GM12878 (cell line): ENCODE data around the gene COX6B2. TPM values are rescaled to one million over a fixed set of nuclear protein-coding genes. Genes with fewer than 3 reads are reported as not detected.

ENCODE experiments used
- polyA plus RNA-seq, 11 experiments: library from polyadenylated mRNA; depleted of rRNA in 4 of 11; unstranded in 6 of 11; stranded (reverse) in 5 of 11; fragments of >200 nt; fragmentation: Nextera tagmentation in 4 of 11; fragmentation: Illumina TruSeq in 1 of 11; extraction: Ambion mirVana in 4 of 11; extraction: Trizol in 1 of 11; gene quantifications; 1 replicate in 1 of 11; 2 replicates in 10 of 11; pipeline versions ENCODE4 v1.2.1 to v1.2.3, GENCODE V29; 2011 to 2016; ENCODE audit warnings: inconsistent platforms in 2 of 11, missing spikeins in 2 of 11, low read depth in 1 of 11
- total RNA-seq, 4 experiments: library from RNA; depleted of rRNA in 3 of 4; stranded (reverse); fragments of >200 nt in 3 of 4; fragmentation: Illumina TruSeq in 1 of 4; extraction: Trizol in 1 of 4; gene quantifications; 2 replicates each; pipeline versions ENCODE4 v1.2.1 to v1.2.3, GENCODE V29; 2013 to 2021

Gene COX6B2
- total and polyA plus RNA-seq, 10 of the 15 experiments (the other 5 are each of a cell fraction or from before 2014, with no cell fraction given), result 0.05 to 0.08 (median 0.07) TPM; not detected in 6

Other genes starting within 250 kb of the COX6B2 start
Only the 7 nearest of the 29 such genes appear.
- not detected in 2 replicates for gene TMEM150B, start 29.4 kb downstream of the COX6B2 start, total RNA-seq (2014; rRNA removed)
- gene TMEM150B, start 29.4 kb downstream of the COX6B2 start, total RNA-seq (2014; rRNA removed; fragmentation: Illumina TruSeq; extraction: Trizol), result not detected in 2 replicates
- gene TMEM150B, start 29.4 kb downstream of the COX6B2 start, total RNA-seq (2021), result 0.23 TPM in 1 of 2 replicates, not detected in the other
- gene TMEM150B, start 29.4 kb downstream of the COX6B2 start, polyA plus RNA-seq (2011; rRNA removed), result not detected in 2 replicates
- gene TMEM150B, start 29.4 kb downstream of the COX6B2 start, polyA plus RNA-seq (2014; fragmentation: Illumina TruSeq; extraction: Trizol), result not detected in 2 replicates
- not detected for gene TMEM150B, start 29.4 kb downstream of the COX6B2 start, polyA plus RNA-seq (2014; fragmentation: Nextera tagmentation; extraction: Ambion mirVana)
- 0.09 TPM in 1 of 2 replicates, not detected in the other for gene TMEM150B, start 29.4 kb downstream of the COX6B2 start, polyA plus RNA-seq (2014; rRNA removed)
- gene TMEM150B, start 29.4 kb downstream of the COX6B2 start, polyA plus RNA-seq (2016; fragmentation: Nextera tagmentation; extraction: Ambion mirVana), result under 1 TPM; 0.16 to 0.19 TPM
- gene KMT5C, start 14.8 kb downstream of the COX6B2 start, total RNA-seq (2014; rRNA removed), result 6.8 and 7.7 TPM in 2 replicates
- 2.4 and 3.7 TPM in 2 replicates for gene KMT5C, start 14.8 kb downstream of the COX6B2 start, total RNA-seq (2014; rRNA removed; fragmentation: Illumina TruSeq; extraction: Trizol)
- gene KMT5C, start 14.8 kb downstream of the COX6B2 start, total RNA-seq (2021), result 13.2 and 15.8 TPM in 2 replicates
- 5.7 and 9.3 TPM in 2 replicates for gene KMT5C, start 14.8 kb downstream of the COX6B2 start, polyA plus RNA-seq (2011; rRNA removed)
- 1.3 and 2.3 TPM in 2 replicates for gene KMT5C, start 14.8 kb downstream of the COX6B2 start, polyA plus RNA-seq (2014; fragmentation: Illumina TruSeq; extraction: Trizol)
- gene KMT5C, start 14.8 kb downstream of the COX6B2 start, polyA plus RNA-seq (2014; fragmentation: Nextera tagmentation; extraction: Ambion mirVana), result under 1 TPM in 1 of 2 experiments, not detected in 1; 0.20 TPM
- gene KMT5C, start 14.8 kb downstream of the COX6B2 start, polyA plus RNA-seq (2014; rRNA removed), result 10.5 and 11.9 TPM in 2 replicates
- gene KMT5C, start 14.8 kb downstream of the COX6B2 start, polyA plus RNA-seq (2016; fragmentation: Nextera tagmentation; extraction: Ambion mirVana), result 1 to 10 TPM; 4.1 to 4.3 TPM
- not detected in 2 replicates for gene GARIN5B, start 8.5 kb upstream of the COX6B2 start, total RNA-seq (2014; rRNA removed)
- not detected in 2 replicates for gene GARIN5B, start 8.5 kb upstream of the COX6B2 start, total RNA-seq (2014; rRNA removed; fragmentation: Illumina TruSeq; extraction: Trizol)
- gene GARIN5B, start 8.5 kb upstream of the COX6B2 start, total RNA-seq (2021), result not detected in 2 replicates
- gene GARIN5B, start 8.5 kb upstream of the COX6B2 start, polyA plus RNA-seq (2011; rRNA removed), result not detected in 2 replicates
- not detected in 2 replicates for gene GARIN5B, start 8.5 kb upstream of the COX6B2 start, polyA plus RNA-seq (2014; fragmentation: Illumina TruSeq; extraction: Trizol)
- gene GARIN5B, start 8.5 kb upstream of the COX6B2 start, polyA plus RNA-seq (2014; fragmentation: Nextera tagmentation; extraction: Ambion mirVana), result not detected
- gene GARIN5B, start 8.5 kb upstream of the COX6B2 start, polyA plus RNA-seq (2014; rRNA removed), result 0.18 TPM in 1 of 2 replicates, not detected in the other
- not detected for gene GARIN5B, start 8.5 kb upstream of the COX6B2 start, polyA plus RNA-seq (2016; fragmentation: Nextera tagmentation; extraction: Ambion mirVana)
- not detected in 2 replicates for gene IL11, start 15.7 kb upstream of the COX6B2 start, total RNA-seq (2014; rRNA removed)
- not detected in 2 replicates for gene IL11, start 15.7 kb upstream of the COX6B2 start, total RNA-seq (2014; rRNA removed; fragmentation: Illumina TruSeq; extraction: Trizol)
- gene IL11, start 15.7 kb upstream of the COX6B2 start, total RNA-seq (2021), result 0.15 TPM in 1 of 2 replicates, not detected in the other
- not detected in 2 replicates for gene IL11, start 15.7 kb upstream of the COX6B2 start, polyA plus RNA-seq (2011; rRNA removed)
- gene IL11, start 15.7 kb upstream of the COX6B2 start, polyA plus RNA-seq (2014; fragmentation: Illumina TruSeq; extraction: Trizol), result not detected in 2 replicates
- not detected for gene IL11, start 15.7 kb upstream of the COX6B2 start, polyA plus RNA-seq (2014; fragmentation: Nextera tagmentation; extraction: Ambion mirVana)
- gene IL11, start 15.7 kb upstream of the COX6B2 start, polyA plus RNA-seq (2014; rRNA removed), result not detected in 2 replicates
- gene IL11, start 15.7 kb upstream of the COX6B2 start, polyA plus RNA-seq (2016; fragmentation: Nextera tagmentation; extraction: Ambion mirVana), result not detected
- gene TMEM190, start 22.1 kb upstream of the COX6B2 start, total RNA-seq (2014; rRNA removed), result not detected in 2 replicates
- not detected in 2 replicates for gene TMEM190, start 22.1 kb upstream of the COX6B2 start, total RNA-seq (2014; rRNA removed; fragmentation: Illumina TruSeq; extraction: Trizol)
- gene TMEM190, start 22.1 kb upstream of the COX6B2 start, total RNA-seq (2021), result not detected in 2 replicates
- gene TMEM190, start 22.1 kb upstream of the COX6B2 start, polyA plus RNA-seq (2011; rRNA removed), result not detected in 2 replicates
- gene TMEM190, start 22.1 kb upstream of the COX6B2 start, polyA plus RNA-seq (2014; fragmentation: Illumina TruSeq; extraction: Trizol), result not detected in 2 replicates
- not detected for gene TMEM190, start 22.1 kb upstream of the COX6B2 start, polyA plus RNA-seq (2014; fragmentation: Nextera tagmentation; extraction: Ambion mirVana)
- not detected in 2 replicates for gene TMEM190, start 22.1 kb upstream of the COX6B2 start, polyA plus RNA-seq (2014; rRNA removed)
- not detected for gene TMEM190, start 22.1 kb upstream of the COX6B2 start, polyA plus RNA-seq (2016; fragmentation: Nextera tagmentation; extraction: Ambion mirVana)
- 3.1 and 10.0 TPM in 2 replicates for gene TMEM238, start 29.6 kb upstream of the COX6B2 start, total RNA-seq (2014; rRNA removed)
- 0.18 and 0.58 TPM in 2 replicates for gene TMEM238, start 29.6 kb upstream of the COX6B2 start, total RNA-seq (2014; rRNA removed; fragmentation: Illumina TruSeq; extraction: Trizol)
- gene TMEM238, start 29.6 kb upstream of the COX6B2 start, total RNA-seq (2021), result 16.9 and 17.9 TPM in 2 replicates
- gene TMEM238, start 29.6 kb upstream of the COX6B2 start, polyA plus RNA-seq (2011; rRNA removed), result 0.09 and 0.18 TPM in 2 replicates
- gene TMEM238, start 29.6 kb upstream of the COX6B2 start, polyA plus RNA-seq (2014; fragmentation: Illumina TruSeq; extraction: Trizol), result 0.09 TPM in 1 of 2 replicates, not detected in the other
- under 1 TPM; 0.05 to 0.10 TPM for gene TMEM238, start 29.6 kb upstream of the COX6B2 start, polyA plus RNA-seq (2014; fragmentation: Nextera tagmentation; extraction: Ambion mirVana)
- 4.9 and 9.1 TPM in 2 replicates for gene TMEM238, start 29.6 kb upstream of the COX6B2 start, polyA plus RNA-seq (2014; rRNA removed)
- under 1 TPM in 1 of 2 experiments, not detected in 1; 0.94 TPM for gene TMEM238, start 29.6 kb upstream of the COX6B2 start, polyA plus RNA-seq (2016; fragmentation: Nextera tagmentation; extraction: Ambion mirVana)
- gene RPL28, start 31.2 kb upstream of the COX6B2 start, total RNA-seq (2014; rRNA removed), result 717 and 1,079 TPM in 2 replicates
- 1,192 and 1,229 TPM in 2 replicates for gene RPL28, start 31.2 kb upstream of the COX6B2 start, total RNA-seq (2014; rRNA removed; fragmentation: Illumina TruSeq; extraction: Trizol)
- gene RPL28, start 31.2 kb upstream of the COX6B2 start, total RNA-seq (2021), result 3,542 and 3,611 TPM in 2 replicates
- gene RPL28, start 31.2 kb upstream of the COX6B2 start, polyA plus RNA-seq (2011; rRNA removed), result 139 and 260 TPM in 2 replicates
- gene RPL28, start 31.2 kb upstream of the COX6B2 start, polyA plus RNA-seq (2014; fragmentation: Illumina TruSeq; extraction: Trizol), result 225 and 1,758 TPM in 2 replicates
- 100 to 1,000 TPM; 290 to 479 TPM for gene RPL28, start 31.2 kb upstream of the COX6B2 start, polyA plus RNA-seq (2014; fragmentation: Nextera tagmentation; extraction: Ambion mirVana)
- 1,272 and 1,578 TPM in 2 replicates for gene RPL28, start 31.2 kb upstream of the COX6B2 start, polyA plus RNA-seq (2014; rRNA removed)
- gene RPL28, start 31.2 kb upstream of the COX6B2 start, polyA plus RNA-seq (2016; fragmentation: Nextera tagmentation; extraction: Ambion mirVana), result 100 to 1,000 TPM; 692 to 703 TPM